Cardiac muscle cell (in vitro differentiated cells and primary cell): Measurements from ENCODE around the gene HLA-A. TPM values are rescaled to one million over a fixed set of nuclear protein-coding genes. Genes with fewer than 3 reads are reported as not detected.
"Not testable (repeated sequence)": the region's sequence is repeated elsewhere in the genome, so short reads cannot be mapped to it uniquely, and the experiment has no call there.

Source experiments
- DNase-seq, 2 donors: peaks; one replicate each; pipeline versions ENCODE4 v3.0.0 to v3.0.0-alpha.2; 2010 to 2017; ENCODE audit warnings: low read depth in 1 of 2, low spot score in 1 of 2
- H3K27ac ChIP-seq: fragments of 200-600 bp; sonication (generic); 2 replicates; pipeline ENCODE4 v1.5.1; 2016
- H3K27me3 ChIP-seq: fragments of 200-600 bp; sonication (generic); 2 replicates; pipeline ENCODE4 v1.6.0; 2016; ENCODE audit warnings: control low read depth
- H3K36me3 ChIP-seq: fragments of 200-600 bp; sonication (generic); 2 replicates; pipeline ENCODE4 v1.5.1; 2016; ENCODE audit warnings: control low read depth
- H3K4me1 ChIP-seq: fragments of 200-600 bp; sonication (generic); 2 replicates; pipeline ENCODE4 v1.8.1; 2017; ENCODE audit warnings: low read depth, mild to moderate bottlenecking, mixed run types
- H3K4me3 ChIP-seq: fragments of 200-600 bp; sonication (generic); 2 replicates; pipeline ENCODE4 v1.5.1; 2016; ENCODE audit warnings: mild to moderate bottlenecking
- H3K9me3 ChIP-seq: fragments of 200-600 bp; sonication (generic); 2 replicates; pipeline ENCODE4 v1.5.1; 2017; ENCODE audit warnings: low read depth, mild to moderate bottlenecking, control low read depth
- polyA plus RNA-seq: library from polyadenylated mRNA; unstranded; fragments of >200 nt; fragmentation: Nextera tagmentation; extraction: Ambion mirVana; gene quantifications from 2 replicates; pipeline ENCODE4 v1.2.1, GENCODE V29; 2016
- total RNA-seq: library from RNA; depleted of rRNA; stranded (reverse); fragments of >200 nt; gene quantifications from 2 replicates; pipeline ENCODE4 v1.2.3, GENCODE V29; 2016
- TF ChIP-seq, protein P1 (sequence below): IDR thresholded peaks from 2 replicates; pipeline ENCODE4 v1.5.1; 2012; ENCODE audit warnings: low read depth, mild to moderate bottlenecking, low read length

The HLA-A gene
- total and polyA plus RNA-seq, 2 experiments from 2014 or later, result 119 to 177 TPM

DNA sequence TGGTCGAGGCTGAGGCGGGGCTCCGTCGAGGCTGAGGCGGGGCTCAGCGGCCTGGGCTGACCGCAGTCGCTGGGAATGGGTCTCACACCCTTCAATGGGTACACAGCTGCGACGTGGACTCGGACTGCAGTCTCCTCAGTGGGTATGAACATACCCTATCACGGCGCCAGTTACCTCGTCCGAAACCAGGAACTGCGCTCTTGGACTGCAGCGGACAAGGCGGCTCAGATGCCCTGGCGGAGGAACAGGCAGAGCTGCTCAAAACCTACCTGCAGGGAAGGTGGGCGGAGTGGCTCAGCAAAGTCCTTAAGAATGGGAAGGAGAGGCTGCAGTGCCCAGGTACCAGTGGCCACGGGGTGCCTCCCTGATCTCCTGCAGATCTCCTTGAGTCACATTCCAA, 14.2 kb downstream of the HLA-A start:
- DNase-seq, result no peak
- Histone ChIP-seq H3K4me3 (no peak overlapping the region), H3K27me3 (no peaks in the 10 kb centered on the region), H3K36me3 (no peaks in the 10 kb centered on the region), H3K27ac (no peak overlapping the region), H3K4me1 (no peaks in the 10 kb centered on the region), H3K9me3 (no peaks in the 10 kb centered on the region)
- TF ChIP-seq, protein P1, sequence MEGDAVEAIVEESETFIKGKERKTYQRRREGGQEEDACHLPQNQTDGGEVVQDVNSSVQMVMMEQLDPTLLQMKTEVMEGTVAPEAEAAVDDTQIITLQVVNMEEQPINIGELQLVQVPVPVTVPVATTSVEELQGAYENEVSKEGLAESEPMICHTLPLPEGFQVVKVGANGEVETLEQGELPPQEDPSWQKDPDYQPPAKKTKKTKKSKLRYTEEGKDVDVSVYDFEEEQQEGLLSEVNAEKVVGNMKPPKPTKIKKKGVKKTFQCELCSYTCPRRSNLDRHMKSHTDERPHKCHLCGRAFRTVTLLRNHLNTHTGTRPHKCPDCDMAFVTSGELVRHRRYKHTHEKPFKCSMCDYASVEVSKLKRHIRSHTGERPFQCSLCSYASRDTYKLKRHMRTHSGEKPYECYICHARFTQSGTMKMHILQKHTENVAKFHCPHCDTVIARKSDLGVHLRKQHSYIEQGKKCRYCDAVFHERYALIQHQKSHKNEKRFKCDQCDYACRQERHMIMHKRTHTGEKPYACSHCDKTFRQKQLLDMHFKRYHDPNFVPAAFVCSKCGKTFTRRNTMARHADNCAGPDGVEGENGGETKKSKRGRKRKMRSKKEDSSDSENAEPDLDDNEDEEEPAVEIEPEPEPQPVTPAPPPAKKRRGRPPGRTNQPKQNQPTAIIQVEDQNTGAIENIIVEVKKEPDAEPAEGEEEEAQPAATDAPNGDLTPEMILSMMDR, result no peak

DNA sequence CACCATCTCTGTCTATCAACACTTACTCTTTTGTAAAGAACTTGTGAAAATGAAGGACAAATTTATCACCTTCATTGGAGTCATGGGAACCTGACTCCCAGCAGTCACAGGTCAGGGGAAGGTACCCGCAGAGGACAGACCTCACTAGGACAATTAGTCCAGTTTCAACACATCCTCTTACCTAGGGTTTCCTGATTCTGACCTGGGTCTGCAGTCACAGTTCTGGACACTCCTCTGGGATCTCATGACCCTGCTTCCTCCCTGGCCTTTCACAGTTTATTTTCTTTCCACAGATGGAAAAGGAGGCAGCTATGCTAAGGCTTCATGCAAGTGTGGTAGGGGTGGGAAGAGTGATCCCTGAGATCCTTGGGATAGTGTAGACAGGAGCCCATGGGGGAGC, 15.7 kb downstream of the HLA-A start:
- Histone ChIP-seq H3K27ac (no peak overlapping the region), H3K27me3 (no peaks in the 10 kb centered on the region), H3K9me3 (no peaks in the 10 kb centered on the region), H3K4me1 (no peaks in the 10 kb centered on the region), H3K36me3 (no peaks in the 10 kb centered on the region), H3K4me3 (no peak overlapping the region)
- no peak for DNase-seq
- TF ChIP-seq, protein P1, result no peak

DNA sequence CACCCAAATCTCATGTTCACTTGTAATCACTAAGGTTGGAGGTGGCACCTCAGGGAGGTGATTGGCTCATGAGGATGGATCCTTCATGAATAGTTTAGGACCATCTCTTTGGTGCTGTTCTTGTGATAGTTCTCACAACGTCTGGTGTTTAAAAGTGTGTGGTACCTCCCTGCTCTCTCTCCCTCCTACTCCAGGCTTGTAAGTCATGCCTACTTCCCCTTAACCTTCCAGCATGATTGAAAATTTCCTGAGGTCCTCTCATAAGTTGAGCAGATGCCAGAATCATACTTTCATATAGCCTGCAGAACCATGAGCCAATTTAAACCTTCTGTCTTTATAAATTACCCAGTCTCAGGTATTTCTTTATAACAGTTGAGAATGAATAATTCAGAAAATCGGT, 16.6 kb downstream of the HLA-A start:
- DNase-seq, result no peak
- no peak overlapping the region for H3K27ac ChIP-seq
- H3K27me3 ChIP-seq, result no peaks in the 10 kb centered on the region
- H3K4me1 ChIP-seq, result no peaks in the 10 kb centered on the region
- TF ChIP-seq, protein P1, result no peak
- no peak overlapping the region for H3K4me3 ChIP-seq
- H3K9me3 ChIP-seq, result no peaks in the 10 kb centered on the region
- H3K36me3 ChIP-seq, result no peaks in the 10 kb centered on the region

DNA sequence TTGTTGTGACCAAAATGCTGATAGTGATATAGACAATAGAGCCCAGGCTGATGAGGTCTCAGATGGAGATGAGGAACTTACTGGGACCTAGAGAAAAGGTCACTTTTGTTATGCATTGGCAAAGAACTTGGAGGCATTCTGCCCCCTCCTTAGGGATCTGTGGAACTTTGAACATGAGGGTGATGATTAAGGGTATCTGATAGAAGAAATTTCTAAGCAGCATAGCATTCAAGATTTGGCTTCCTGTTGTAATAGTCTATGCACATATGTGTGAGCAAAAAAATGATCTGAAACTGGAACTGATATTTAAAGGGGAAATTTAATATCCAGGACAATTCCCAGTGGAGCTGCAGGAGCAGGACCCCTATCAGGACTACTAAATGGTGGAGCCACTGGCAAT, 17.1 kb downstream of the HLA-A start:
- no peaks in the 10 kb centered on the region for H3K9me3 ChIP-seq
- no peak overlapping the region for H3K27ac ChIP-seq
- TF ChIP-seq, protein P1, result no peak
- DNase-seq, result no peak
- no peaks in the 10 kb centered on the region for H3K27me3 ChIP-seq
- peaks cover 2% of the 10 kb centered on the region for H3K4me1 ChIP-seq
- H3K4me3 ChIP-seq, result no peak overlapping the region
- no peaks in the 10 kb centered on the region for H3K36me3 ChIP-seq

DNA sequence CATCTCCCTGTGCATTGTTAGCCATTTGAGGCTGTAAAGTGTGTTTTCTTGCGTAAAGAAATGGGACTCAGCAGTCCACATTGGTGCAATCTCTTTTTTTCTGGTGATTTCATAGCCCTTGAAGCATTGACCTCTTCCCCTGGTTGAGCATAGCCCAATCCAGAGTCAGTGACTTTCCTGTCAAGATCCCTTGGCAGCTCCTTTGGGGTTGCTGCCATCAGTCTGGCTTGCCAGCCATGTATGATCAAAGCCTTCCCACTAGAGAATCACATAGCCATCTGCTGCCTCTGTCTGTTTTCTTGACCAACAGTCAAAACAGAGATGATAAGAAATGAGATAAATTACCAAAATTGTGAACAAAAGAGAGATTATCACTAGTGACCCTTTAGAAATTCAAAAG, 19.6 kb downstream of the HLA-A start:
- no peak overlapping the region for H3K27ac ChIP-seq
- peaks cover 26% of the 10 kb centered on the region for H3K4me1 ChIP-seq
- DNase-seq, result no peak
- H3K9me3 ChIP-seq, result no peaks in the 10 kb centered on the region
- H3K4me3 ChIP-seq, result no peak overlapping the region
- H3K36me3 ChIP-seq, result no peaks in the 10 kb centered on the region
- TF ChIP-seq, protein P1, result no peak
- H3K27me3 ChIP-seq, result no peaks in the 10 kb centered on the region

DNA sequence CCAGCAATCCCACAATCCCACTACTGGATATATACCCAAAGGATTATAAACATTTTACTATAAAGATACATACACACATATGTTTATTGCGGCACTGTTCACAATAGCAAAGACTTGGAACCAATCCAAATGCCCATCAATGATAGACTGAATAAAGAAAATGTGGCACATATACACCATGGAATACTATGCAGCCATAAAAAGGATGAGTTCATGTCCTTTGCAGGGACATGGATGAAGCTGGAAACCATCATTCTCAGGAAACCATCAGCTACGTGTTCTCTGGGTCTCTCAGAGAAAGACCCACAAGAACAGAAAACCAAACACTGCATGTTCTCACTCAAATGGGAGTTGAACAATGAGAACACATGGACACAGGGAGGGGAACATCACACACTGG, 21.4 kb downstream of the HLA-A start:
- not testable (repeated sequence) for DNase-seq, H3K9me3 ChIP-seq, H3K27me3 ChIP-seq, H3K4me3 ChIP-seq, H3K36me3 ChIP-seq, H3K27ac ChIP-seq
- H3K4me1 ChIP-seq, result peaks cover 26% of the 10 kb centered on the region
